Measurements from ENCODE around the gene AGRP. TPM values are rescaled to one million over a fixed set of nuclear protein-coding genes. Genes with fewer than 3 reads are reported as not detected.

AGRP gene
- total RNA-seq, 2 experiments from 2014 or later: not detected

Other genes with a start within 250 kb of the AGRP start
- 16.0 and 16.5 TPM in 2 replicates for gene FHOD1, start 236.1 kb downstream of the AGRP start, total RNA-seq (2014; rRNA removed; shearing (Covaris generic))
- gene FHOD1, start 236.1 kb downstream of the AGRP start, total RNA-seq (2022): 44.1 and 55.0 TPM in 2 replicates
- 0.36 and 2.7 TPM in 2 replicates for gene SLC9A5, start 234.6 kb downstream of the AGRP start, total RNA-seq (2014; rRNA removed; shearing (Covaris generic))
- 3.6 and 4.2 TPM in 2 replicates for gene SLC9A5, start 234.6 kb downstream of the AGRP start, total RNA-seq (2022)
- gene PLEKHG4, start 204.0 kb downstream of the AGRP start, total RNA-seq (2014; rRNA removed; shearing (Covaris generic)): not detected in 2 replicates
- 0.51 and 1.3 TPM in 2 replicates for gene PLEKHG4, start 204.0 kb downstream of the AGRP start, total RNA-seq (2022)
- gene KCTD19, start 156.8 kb downstream of the AGRP start, total RNA-seq (2014; rRNA removed; shearing (Covaris generic)): not detected in 2 replicates
- gene KCTD19, start 156.8 kb downstream of the AGRP start, total RNA-seq (2022): 0.17 and 1.4 TPM in 2 replicates
- not detected in 2 replicates for gene LRRC36, start 156.7 kb downstream of the AGRP start, total RNA-seq (2014; rRNA removed; shearing (Covaris generic))
- not detected in 2 replicates for gene LRRC36, start 156.7 kb downstream of the AGRP start, total RNA-seq (2022)
- gene TPPP3, start 90.0 kb downstream of the AGRP start, total RNA-seq (2014; rRNA removed; shearing (Covaris generic)): not detected in 2 replicates
- gene TPPP3, start 90.0 kb downstream of the AGRP start, total RNA-seq (2022): not detected in 2 replicates
- not detected in 2 replicates for gene ZDHHC1, start 67.1 kb downstream of the AGRP start, total RNA-seq (2014; rRNA removed; shearing (Covaris generic))
- not detected in 2 replicates for gene ZDHHC1, start 67.1 kb downstream of the AGRP start, total RNA-seq (2022)
- not detected in 2 replicates for gene HSD11B2, start 52.4 kb downstream of the AGRP start, total RNA-seq (2014; rRNA removed; shearing (Covaris generic))
- not detected in 2 replicates for gene HSD11B2, start 52.4 kb downstream of the AGRP start, total RNA-seq (2022)
- 13.5 and 24.4 TPM in 2 replicates for gene ATP6V0D1, start 2.4 kb downstream of the AGRP start, total RNA-seq (2014; rRNA removed; shearing (Covaris generic))
- 34.0 and 38.0 TPM in 2 replicates for gene ATP6V0D1, start 2.4 kb downstream of the AGRP start, total RNA-seq (2022)
- 8.9 and 9.7 TPM in 2 replicates for gene RIPOR1, start 45.3 kb upstream of the AGRP start, total RNA-seq (2014; rRNA removed; shearing (Covaris generic))
- gene RIPOR1, start 45.3 kb upstream of the AGRP start, total RNA-seq (2022): 26.4 and 40.2 TPM in 2 replicates
- 70.6 and 72.1 TPM in 2 replicates for gene CTCF, start 79.0 kb upstream of the AGRP start, total RNA-seq (2014; rRNA removed; shearing (Covaris generic))
- 83.5 and 93.3 TPM in 2 replicates for gene CTCF, start 79.0 kb upstream of the AGRP start, total RNA-seq (2022)
- 98.0 and 114 TPM in 2 replicates for gene CARMIL2, start 161.6 kb upstream of the AGRP start, total RNA-seq (2014; rRNA removed; shearing (Covaris generic))
- 200 and 202 TPM in 2 replicates for gene CARMIL2, start 161.6 kb upstream of the AGRP start, total RNA-seq (2022)
- 33.7 and 41.7 TPM in 2 replicates for gene ACD, start 176.7 kb upstream of the AGRP start, total RNA-seq (2014; rRNA removed; shearing (Covaris generic))
- 45.4 and 50.2 TPM in 2 replicates for gene ACD, start 176.7 kb upstream of the AGRP start, total RNA-seq (2022)
- 12.3 and 23.3 TPM in 2 replicates for gene PARD6A, start 177.4 kb upstream of the AGRP start, total RNA-seq (2014; rRNA removed; shearing (Covaris generic))
- gene PARD6A, start 177.4 kb upstream of the AGRP start, total RNA-seq (2022): 10.5 and 14.0 TPM in 2 replicates
- 15.7 and 18.3 TPM in 2 replicates for gene ENKD1, start 183.2 kb upstream of the AGRP start, total RNA-seq (2014; rRNA removed; shearing (Covaris generic))
- 8.1 and 8.4 TPM in 2 replicates for gene ENKD1, start 183.2 kb upstream of the AGRP start, total RNA-seq (2022)
- gene C16orf86, start 183.3 kb upstream of the AGRP start, total RNA-seq (2014; rRNA removed; shearing (Covaris generic)): 4.7 and 8.5 TPM in 2 replicates
- 6.8 and 7.8 TPM in 2 replicates for gene C16orf86, start 183.3 kb upstream of the AGRP start, total RNA-seq (2022)
- gene GFOD2, start 235.8 kb upstream of the AGRP start, total RNA-seq (2014; rRNA removed; shearing (Covaris generic)): 13.2 and 16.2 TPM in 2 replicates
- 18.0 and 18.5 TPM in 2 replicates for gene GFOD2, start 235.8 kb upstream of the AGRP start, total RNA-seq (2022)

Data from OCI-LY7 (cell line).